HT-29 (cell line): ENCODE results near the gene KLHL7. TPM values are rescaled to one million over a fixed set of nuclear protein-coding genes. Genes with fewer than 3 reads are reported as not detected.
"Not testable (repeated sequence)": the region's sequence is repeated elsewhere in the genome, so short reads cannot be mapped to it uniquely, and the experiment has no call there.

Source experiments
- DNase-seq: peaks from one replicate; pipeline ENCODE4 v3.0.0-alpha.2; 2015; ENCODE audit warnings: low spot score
- total RNA-seq: library from RNA; depleted of rRNA; stranded (reverse); fragments of >200 nt; shearing (Covaris generic); gene quantifications from 2 replicates; pipeline ENCODE4 v1.2.3, GENCODE V29; 2014

Gene KLHL7
- total RNA-seq, 1 experiment from 2014 or later: 29.9 TPM

DNA sequence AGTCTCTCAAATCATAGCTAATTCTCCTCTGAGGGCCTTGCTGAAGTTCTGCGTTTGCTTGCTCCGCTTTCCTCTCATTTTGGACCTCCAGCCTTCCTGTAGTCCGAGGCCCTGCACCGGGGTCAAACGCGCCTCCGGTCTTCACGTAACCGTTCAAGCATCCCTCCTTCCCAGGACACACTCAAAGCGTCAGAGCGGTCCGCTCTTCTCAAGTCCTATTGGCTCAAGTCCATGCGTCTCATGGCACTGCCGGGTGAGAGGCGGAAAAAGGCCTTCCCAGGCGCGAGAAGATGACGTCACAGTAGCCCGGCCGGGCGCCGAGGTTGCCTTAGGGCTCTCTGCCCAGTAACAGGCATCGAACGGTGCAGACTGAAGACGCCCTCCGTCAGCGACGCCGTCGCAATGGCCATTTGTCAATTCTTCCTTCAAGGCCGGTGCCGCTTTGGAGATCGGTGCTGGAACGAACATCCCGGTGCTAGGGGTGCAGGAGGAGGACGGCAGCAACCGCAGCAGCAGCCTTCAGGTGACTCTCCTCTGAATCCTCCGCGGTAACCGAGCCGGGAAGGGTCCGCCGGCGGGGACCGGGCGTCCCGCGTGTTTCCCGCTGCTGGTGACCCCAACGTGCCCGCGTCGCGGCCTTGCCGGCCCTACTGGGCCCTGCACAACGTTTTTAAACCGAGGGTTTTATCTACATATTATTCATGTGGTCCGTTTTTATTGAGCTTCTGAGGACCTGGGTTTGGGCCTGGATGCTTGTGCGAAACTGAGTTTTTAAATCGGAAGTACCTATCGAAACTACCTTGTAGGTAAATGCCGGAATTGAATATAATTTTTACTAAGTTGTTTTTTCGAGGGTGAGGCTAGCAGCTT is 76.3 kb downstream of the KLHL7 start, which contains the start of gene NUP42:
Gene NUP42, plus strand, starts transcription at position 365 of the 870 bp plus-strand sequence. Its CDS starts 38 bp downstream, at position 403.
- DNase-seq: peak; percentile 100

DNA sequence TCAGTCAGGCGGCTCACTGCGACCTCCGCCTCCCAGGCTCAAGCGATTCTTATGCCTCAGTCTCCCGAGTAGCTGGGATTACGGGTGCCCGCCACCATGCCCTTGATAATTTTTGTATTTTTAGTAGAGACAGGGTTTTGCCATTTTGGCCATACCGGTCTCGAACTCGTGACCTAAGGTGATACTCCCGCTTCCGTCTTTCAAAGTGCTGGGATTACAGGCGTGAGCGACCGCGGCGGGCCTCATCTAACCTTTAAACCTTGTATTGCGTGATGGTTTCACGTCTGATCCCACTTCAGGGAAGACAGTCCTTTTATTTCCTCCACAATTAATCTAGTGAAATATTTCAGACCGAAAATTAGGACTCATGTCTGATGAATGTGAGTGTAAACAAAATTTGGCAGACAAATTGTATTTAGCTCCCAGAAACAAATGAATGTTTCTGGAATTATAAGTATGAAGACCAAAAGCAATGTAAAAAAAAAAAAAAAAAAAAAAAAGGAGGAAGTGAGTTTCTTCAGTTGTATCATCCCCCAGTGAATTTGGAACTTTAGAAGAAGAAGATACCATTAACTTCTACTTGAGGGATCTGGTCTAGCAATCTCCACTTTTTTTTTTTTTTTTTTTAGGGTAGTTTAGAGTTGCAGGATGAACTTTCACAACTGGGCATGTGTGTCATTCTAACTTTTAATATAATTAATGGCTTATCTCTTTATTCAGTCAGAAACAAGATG is 77.9 kb downstream of the KLHL7 start:
- DNase-seq: no peak

DNA sequence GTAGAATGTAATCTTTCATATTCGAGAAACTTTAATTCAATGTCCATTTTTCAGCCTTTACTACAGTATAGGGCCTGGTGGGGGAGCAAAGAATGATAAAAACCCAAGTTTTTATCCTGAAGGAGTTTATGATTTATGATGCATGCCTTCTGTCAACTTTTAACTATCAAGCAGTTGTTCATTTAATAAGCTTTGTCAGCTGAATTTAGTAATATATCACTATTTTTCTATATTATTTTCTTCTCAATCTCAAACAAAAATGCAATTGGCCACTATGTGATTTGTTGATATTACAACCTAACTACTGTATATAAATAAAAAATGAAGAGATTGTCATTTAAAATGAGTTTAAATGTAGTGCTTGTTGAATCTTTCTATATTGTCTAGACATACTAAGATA is 78.7 kb downstream of the KLHL7 start:
- no peak for DNase-seq

DNA sequence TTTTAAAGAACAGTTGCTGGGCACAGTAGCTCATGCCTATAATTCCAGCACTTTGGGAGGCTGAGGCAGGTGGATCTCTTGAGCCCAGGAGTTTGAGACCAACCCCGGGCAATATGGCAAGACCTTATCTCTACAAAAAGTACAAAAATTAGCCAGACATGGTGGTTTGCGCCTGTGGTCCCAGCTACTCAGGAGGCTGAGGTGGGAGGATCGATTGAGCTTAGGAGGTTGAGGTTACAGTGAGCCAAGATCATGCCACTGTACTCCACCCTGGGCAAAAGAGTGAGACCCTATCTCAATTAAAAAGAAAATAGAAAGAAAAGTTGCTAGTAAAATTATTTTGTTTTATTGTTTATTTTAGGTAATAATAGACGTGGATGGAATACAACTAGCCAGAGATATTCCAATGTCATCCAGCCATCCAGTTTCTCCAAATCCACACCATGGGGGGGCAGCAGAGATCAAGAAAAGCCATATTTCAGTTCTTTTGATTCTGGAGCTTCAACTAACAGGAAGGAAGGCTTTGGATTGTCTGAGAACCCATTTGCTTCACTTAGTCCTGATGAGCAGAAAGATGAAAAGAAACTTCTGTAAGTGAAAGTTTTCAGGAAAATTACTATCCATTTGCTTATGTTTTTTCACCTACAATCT is 79.2 kb downstream of the KLHL7 start:
- peak; percentile 74 for DNase-seq

DNA sequence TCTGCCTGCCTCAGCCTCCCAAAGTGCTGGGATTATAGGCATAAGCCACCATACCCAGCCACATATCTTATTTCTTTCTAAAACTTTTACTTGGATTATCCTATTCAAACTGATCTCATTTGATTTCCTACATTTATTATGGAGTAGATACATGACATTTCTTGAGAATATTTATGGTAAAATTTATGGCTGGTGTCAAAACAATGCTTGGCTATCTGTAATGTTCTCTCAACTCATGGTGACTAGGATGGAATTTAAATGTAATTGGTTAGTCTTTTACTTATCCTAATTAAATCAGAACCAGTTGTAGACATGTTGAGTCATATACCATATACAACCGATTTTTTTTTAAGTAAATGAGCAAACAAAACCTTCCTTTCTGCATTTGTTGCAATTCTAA is 80.4 kb downstream of the KLHL7 start:
- DNase-seq: no peak

DNA sequence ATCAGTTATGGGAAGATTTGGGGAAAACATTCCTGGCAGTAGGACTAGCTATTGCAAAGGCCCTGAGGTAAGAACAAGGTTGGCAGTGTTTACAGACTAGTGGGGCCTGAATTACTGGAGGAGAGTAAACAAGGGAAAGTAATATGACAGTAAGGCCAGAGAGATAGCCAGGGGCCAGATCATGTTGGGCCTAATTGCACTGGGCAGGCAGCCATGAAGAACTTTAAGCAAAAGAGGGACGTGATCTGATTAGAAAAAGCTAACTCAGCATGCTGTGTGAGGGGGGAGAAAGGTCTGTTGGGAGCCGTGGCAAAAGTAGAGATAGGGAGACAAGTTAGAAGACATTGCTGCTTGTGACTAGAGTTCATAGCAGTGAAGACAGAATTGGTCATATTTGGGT is 85.4 kb downstream of the KLHL7 start:
- no peak for DNase-seq

DNA sequence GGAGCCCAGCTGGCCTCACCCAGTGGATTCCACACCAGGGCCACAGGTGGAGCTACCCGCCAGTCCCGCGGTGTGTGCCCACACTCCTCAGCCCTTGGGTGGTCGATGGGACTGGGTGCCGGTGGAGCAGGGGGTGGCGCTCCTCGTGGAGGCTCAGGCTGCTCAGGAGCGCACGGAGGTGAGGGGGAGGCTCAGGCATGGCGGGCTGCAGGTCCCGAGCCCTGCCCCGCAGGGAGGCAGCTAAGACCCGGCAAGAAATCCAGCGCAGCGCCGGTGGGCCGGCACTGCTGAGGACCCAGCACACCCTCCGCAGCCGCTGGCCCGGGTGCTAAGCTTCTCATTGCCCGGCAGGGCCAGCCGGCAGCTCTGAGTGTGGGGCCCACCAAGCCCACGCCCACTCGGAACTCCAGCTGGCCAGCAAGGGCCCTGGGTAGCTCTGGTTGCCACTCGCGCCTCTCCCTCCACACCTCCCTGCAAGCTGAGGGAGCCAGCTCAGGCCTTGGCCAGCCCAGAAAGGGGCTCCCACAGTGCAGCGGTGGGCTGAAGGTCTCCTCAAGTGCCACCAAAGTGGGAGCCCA is 88.2 kb downstream of the KLHL7 start:
- not testable (repeated sequence) for DNase-seq

DNA sequence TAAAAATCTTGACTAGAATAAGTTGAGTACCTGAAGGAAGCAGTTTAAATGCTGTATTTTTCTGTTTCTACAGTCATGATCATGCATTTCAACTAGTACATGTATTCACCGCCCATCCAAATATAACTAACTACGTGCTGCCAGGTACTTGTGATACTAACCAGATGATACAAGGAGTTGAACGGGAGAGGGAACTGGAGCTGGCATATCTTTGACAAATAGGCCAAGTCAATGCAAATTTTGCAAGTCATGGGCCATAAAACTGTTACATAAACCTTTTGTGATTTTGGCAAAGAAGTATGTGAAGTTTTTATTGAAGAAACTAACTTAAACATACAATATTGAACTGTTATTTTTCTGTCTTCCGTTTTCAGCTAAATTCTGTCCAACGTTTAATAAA is 90.7 kb downstream of the KLHL7 start:
- no peak for DNase-seq

DNA sequence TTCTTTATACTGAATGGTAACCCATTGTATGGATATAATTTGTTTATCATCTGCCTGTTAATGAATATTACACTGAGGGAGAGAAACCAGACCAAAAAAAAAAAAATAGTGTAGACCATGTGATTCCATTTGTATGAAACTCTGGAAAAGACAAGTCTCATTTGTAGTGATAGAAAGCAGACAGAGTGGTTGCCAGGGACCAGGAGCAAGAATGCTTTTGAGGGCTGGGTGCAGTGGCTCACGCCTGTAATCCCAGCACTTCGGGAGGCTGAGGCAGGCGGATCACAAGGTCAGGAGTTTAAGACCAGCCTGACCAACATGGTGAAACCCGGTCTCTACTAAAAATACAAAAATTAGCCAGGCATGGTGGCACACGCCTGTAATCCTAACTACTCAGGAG is 92.2 kb downstream of the KLHL7 start:
- not testable (repeated sequence) for DNase-seq

DNA sequence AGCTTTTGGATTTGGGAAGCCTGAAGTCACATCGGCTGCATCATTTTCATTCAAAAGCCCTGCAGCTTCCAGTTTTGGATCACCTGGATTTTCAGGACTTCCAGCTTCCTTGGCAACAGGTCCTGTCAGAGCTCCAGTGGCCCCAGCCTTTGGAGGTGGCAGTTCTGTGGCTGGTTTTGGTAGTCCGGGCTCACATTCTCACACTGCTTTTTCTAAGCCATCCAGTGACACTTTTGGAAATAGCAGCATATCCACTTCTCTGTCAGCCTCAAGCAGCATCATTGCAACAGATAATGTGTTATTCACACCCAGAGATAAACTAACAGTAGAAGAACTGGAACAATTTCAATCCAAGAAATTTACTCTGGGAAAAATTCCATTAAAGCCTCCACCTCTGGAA is 94.7 kb downstream of the KLHL7 start:
- no peak for DNase-seq

DNA sequence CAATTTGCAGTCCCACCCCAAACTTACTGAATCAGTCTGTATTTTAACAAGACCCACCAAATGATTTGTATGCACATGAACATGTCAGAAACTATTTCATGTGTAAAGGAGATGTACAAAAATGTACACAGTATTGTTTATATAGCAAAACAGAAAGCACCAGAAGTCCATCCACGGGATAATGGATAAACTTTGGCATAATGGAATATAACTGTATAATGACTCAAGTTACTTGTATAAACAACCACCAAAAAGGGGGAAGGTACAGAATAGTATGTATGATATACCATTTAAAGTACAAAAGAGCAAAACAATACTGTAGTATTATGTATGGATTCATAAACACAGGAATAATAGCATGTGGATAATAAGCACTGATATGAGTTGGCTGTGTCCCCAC is 98.7 kb downstream of the KLHL7 start:
- DNase-seq: no peak

DNA sequence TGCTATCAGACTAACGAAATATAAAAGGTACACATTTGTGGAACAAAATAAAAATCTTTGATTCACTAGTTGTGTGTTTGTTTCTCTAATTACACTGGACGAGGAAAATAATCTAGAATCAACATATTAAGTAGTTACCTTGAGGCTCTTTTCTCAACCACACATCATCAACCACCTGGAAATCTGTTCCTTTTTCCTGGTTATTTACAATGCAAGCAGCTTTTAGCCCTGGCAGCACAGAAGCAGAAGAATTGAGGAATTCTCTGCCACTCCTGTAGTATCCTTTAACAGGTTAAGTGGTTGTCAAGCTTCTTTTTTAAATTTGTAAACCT is 100.0 kb downstream of the KLHL7 start:
- DNase-seq: no peak

DNA sequence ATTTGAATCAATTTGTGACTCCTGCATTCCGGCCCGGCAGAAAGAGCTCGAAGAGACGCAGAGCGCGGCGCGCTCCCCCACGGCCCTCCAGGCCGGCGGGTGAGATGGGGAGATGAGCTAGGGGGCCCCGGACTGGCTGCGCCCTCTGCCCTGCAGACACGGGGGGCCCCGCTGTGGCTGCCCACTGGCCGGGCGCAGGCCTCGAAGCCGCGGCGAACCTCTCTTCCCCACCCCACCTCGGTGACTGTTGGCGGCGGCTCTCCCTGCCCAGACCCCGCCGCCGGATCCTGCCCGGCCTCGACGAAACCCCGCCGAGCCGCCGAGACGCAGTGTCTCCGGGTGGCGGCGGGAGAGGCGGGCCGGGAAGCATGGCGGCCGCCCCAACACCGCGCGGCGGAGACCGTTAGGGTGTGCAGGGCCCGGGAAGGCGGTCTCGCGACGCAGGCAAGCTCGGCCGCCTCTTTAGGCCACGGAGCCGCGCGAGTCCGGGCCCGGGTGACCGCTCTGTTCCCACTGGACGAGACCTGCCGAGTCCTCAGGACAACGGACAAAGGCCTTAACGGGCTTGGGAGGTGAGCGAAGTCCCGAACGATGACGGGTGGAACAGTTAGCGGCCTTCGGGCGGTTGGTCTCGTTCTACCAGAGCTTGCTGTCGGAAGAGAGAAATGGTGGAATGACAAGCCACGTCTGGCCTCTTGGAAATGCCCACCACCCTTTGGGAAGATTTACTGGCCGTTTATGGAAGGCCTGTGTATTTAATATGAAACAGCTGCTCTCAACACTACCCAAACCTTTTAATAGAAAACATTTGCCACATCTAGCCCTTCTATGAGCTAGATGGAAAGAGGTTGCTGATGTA is 100.6 kb downstream of the KLHL7 start:
- no peak for DNase-seq

DNA sequence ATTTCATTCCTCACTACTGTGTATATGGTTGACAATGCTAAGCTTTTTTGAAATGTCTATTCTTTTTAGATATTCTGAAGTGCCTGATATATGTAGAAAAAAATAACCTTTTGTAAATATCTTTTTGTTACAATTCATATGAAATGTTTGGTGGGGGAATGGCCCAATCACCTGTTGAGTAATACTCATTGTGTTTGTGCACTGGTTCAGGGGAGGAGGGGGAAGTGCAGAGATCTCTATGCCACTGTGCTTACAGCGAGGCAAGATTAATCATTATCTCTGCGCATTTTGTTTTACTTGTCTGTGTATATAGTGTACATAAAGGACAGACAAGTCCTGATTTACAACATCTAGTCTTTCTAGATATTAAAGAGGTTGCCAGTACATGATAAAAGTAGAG is 101.4 kb downstream of the KLHL7 start:
- no peak for DNase-seq

DNA sequence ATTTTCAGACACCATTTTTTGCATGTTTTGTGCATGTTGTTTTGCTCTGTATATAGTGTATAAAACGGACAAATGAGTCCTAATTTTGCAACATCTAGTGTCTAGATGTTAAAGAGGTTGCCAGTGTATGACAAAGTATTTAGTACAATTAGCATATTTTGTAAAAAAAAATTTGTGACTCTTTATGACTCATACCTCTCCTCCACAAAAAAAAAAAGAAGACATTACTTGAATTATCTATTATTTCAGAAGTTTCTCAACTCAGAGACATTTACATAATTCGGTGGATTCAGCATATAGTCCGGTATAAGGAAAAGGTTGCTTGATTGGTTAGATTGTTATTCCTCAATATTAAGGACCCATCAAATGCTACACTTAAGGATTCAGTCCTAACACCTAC is 102.3 kb downstream of the KLHL7 start:
- DNase-seq: no peak

DNA sequence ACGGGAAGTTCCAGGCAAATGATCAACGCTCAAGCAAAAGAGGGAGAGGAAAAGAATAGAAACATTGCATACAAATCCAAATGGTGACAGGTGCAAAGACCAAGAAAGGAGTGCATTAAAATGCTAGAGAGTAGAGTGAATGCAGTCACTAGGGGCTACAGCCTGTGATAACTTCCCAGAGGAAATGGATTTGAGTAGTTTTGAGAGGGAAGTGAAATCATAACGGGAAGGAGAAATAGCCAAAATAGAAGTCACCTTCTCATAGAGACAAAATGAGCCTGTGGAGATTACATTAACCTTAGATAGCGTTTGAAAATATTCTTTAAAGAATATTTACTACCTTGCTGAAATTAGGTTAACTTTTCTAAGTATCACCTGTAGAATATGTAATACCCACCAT is 102.7 kb downstream of the KLHL7 start:
- no peak for DNase-seq

DNA sequence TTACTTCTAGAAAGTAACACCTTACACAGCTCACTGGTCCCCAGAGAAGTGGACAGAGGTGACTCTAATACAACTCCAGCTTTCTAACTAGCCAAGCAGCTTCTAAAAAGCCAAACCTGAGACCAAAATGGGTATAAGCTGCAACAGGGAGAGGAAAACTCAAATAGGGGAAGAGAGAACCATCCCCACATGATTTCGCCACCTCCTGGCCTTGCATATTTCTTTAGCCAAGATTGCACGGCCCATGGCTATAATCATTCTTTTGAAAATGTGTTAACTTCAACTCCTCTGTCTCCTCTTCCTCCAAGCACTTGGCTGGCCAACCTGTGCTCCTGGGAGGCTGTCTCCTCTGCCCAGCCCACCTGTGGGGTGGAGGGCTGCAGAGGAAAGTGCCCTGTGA is 104.9 kb downstream of the KLHL7 start:
- DNase-seq: no peak

DNA sequence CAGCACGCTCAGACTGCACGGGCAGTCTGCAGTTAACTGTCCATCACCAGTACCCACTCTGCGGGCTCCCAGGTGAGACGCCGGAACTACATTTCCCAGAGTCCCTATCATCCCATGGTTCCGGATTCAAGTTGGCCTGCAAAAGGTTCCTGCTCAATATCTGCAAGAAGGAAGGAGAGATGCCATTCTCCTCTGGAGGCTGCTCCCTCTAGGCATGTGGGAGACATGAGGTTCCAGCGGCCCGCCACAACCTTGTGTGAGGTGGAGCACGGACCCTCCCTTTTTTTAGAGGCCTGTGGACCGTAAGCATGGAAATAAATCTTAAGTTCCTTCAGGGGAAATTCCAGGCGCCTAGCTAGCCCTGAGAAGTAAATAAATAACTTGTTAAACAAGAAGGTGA is 106.0 kb downstream of the KLHL7 start:
- no peak for DNase-seq

DNA sequence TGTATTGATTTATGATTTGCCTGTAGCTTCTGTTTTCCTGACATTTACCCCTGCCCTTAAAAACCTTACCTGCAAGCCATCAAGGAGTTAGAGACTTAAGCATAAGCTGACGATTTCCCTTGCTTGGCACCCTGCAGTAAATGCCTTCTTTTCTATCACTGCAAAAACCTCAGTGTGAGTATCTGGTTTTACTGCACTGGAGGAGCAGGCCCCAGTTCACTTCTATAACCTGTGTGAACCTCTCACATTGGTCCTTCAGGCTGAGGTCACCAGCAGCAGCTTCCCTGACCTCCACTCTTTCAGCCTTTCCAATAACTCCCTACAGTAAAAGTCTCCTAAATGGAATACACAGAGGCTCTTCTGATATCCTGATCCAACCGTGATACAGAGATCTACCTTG is 106.8 kb downstream of the KLHL7 start:
- no peak for DNase-seq

DNA sequence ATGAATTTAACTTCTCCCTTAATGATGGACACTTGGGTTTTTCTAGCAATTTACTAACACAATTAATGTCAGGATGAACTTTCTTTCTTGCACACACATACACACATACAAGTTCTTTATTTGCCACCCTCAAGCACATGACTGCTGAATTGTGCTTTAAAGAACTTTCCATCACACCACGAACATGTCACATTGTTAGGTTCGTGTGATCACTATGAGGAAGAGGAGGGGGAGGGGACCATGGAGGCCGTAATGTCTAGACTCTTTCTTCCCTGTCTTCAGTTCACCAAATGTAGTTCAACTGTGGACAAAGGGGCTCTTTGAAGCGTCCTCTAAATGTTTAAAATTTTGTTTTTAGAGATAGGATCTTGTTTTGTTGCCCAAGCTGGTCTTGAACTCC is 107.3 kb downstream of the KLHL7 start:
- DNase-seq: no peak

DNA sequence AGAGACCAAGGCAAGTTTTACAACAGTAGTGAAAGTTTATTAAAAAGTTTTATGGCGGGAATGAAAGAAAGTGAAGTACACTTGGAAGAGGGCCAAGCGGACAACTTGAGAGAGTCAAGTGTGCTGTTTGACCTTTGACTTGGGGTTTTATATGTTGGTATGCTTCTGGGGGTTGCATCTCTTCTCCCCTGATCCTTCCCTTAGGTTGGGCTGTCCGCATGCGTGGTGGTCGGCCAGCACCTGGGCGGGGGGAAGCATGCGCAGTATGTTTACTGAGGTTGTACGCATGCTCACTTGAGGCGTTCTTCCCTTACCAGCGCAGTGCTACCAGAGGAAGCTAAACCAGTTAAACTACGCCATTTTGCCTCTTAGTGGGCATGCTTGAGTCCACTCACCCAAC is 108.2 kb downstream of the KLHL7 start:
- no peak for DNase-seq
